Breast epithelium (tissue), 4 donors: ENCODE data around the gene PRR5L. TPM values are rescaled to one million over a fixed set of nuclear protein-coding genes. Genes with fewer than 3 reads are reported as not detected.

ENCODE experiments used
- DNase-seq, 2 donors: peaks; one replicate each; pipeline ENCODE4 v3.0.0-alpha.2; 2019; ENCODE audit warnings: low spot score in 2 of 2
- H3K27ac ChIP-seq, 2 donors: fragments of 200-600 bp; sonication (generic) in 1 of 2; one replicate each; pipeline ENCODE4 v1.5.1; 2016 to 2019; ENCODE audit warnings: mild to moderate bottlenecking in 1 of 2
- H3K27me3 ChIP-seq, 2 donors: fragments of 200-600 bp; sonication (generic) in 1 of 2; one replicate each; pipeline versions ENCODE4 v1.5.1 to v1.6.0; 2017 to 2019; ENCODE audit warnings: control low read depth in 1 of 2, mild to moderate bottlenecking in 1 of 2
- H3K36me3 ChIP-seq: fragments of 200-600 bp; one replicate; pipeline ENCODE4 v1.5.1; 2019
- H3K4me1 ChIP-seq, 2 donors: fragments of 200-600 bp; sonication (generic); one replicate each; pipeline ENCODE4 v1.5.1; 2016 to 2019; ENCODE audit warnings: control low read depth in 1 of 2
- H3K4me3 ChIP-seq, 3 donors: fragments of 200-600 bp; sonication (generic); 1 replicate in 2 of 3; 2 replicates in 1 of 3; pipeline ENCODE4 v1.5.1; 2016 to 2019; ENCODE audit warnings: mild to moderate bottlenecking in 3 of 3, moderate library complexity in 2 of 3
- H3K9me3 ChIP-seq, 2 donors: fragments of 200-600 bp; sonication (generic) in 1 of 2; one replicate each; pipeline ENCODE4 v1.5.1; 2016 to 2019; ENCODE audit warnings: control low read depth in 1 of 2
- CTCF ChIP-seq, 3 donors: fragments of 450-650 bp; IDR thresholded peaks; one replicate each; pipeline ENCODE4 v1.5.1; 2016 to 2017; ENCODE audit warnings: antibody characterized with exemption in 3 of 3, mild to moderate bottlenecking in 3 of 3, moderate library complexity in 3 of 3
- POLR2A ChIP-seq: fragments of 450-650 bp; IDR thresholded peaks from one replicate; pipeline ENCODE4 v1.6.1; 2016; ENCODE audit warnings: antibody characterized with exemption, mild to moderate bottlenecking, moderate library complexity
- POLR2AphosphoS5 ChIP-seq, 3 donors: sonication (generic); formaldehyde crosslinking; IDR thresholded peaks; one replicate each; pipeline ENCODE4 v1.6.1; 2017; ENCODE audit warnings: antibody characterized with exemption in 3 of 3
- intact Hi-C: fragments of 100-400 bp; cut with DNase I; formaldehyde crosslinking; loops from one replicate; pipeline ENCODE4 v1.15.1; 2023; ENCODE audit warnings: low total_unique reads
- total RNA-seq, 3 donors: library from RNA; depleted of rRNA; stranded (reverse); fragments of >200 nt; gene quantifications; one replicate each; pipeline ENCODE4 v1.1.0, GENCODE V29; 2016

The PRR5L gene
- total RNA-seq, 3 donors from 2014 or later = 5.6 to 16.1 (median 16.0) TPM

GRCh38 chr11:36357831-36358230 is 61.7 kb downstream of the PRR5L start:
- TF ChIP-seq POLR2A (no peak), CTCF (IDR thresholded peaks at IDR 0.05) (no peak), POLR2AphosphoS5 (IDR thresholded peaks at IDR 0.05) (no peak)
- Histone ChIP-seq H3K4me1 (no peaks in the 10 kb centered on the region), H3K27me3 (no peaks in the 10 kb centered on the region), H3K27ac (no peak overlapping the region), H3K36me3 (no peaks in the 10 kb centered on the region), H3K4me3 (no peak overlapping the region), H3K9me3 (no peaks in the 10 kb centered on the region)
- DNase-seq = no peak
- intact Hi-C loops = no loop called here

GRCh38 chr11:36358436-36358835 is 62.3 kb downstream of the PRR5L start:
- H3K27me3 ChIP-seq = no peaks in the 10 kb centered on the region
- no peaks in the 10 kb centered on the region for H3K36me3 ChIP-seq
- H3K9me3 ChIP-seq = no peaks in the 10 kb centered on the region
- no peak overlapping the region for H3K4me3 ChIP-seq
- no peak for DNase-seq
- TF ChIP-seq POLR2A (no peak), POLR2AphosphoS5 (IDR thresholded peaks at IDR 0.05) (no peak), CTCF (IDR thresholded peaks at IDR 0.05) (no peak)
- H3K27ac ChIP-seq = no peak overlapping the region
- H3K4me1 ChIP-seq = no peaks in the 10 kb centered on the region
- intact Hi-C loops = no loop called here

GRCh38 chr11:36360318-36360717 is 64.2 kb downstream of the PRR5L start:
- H3K27ac ChIP-seq = no peak overlapping the region
- TF ChIP-seq POLR2A (no peak), POLR2AphosphoS5 (IDR thresholded peaks at IDR 0.05) (no peak), CTCF (IDR thresholded peaks at IDR 0.05) (no peak)
- no peak for DNase-seq
- no peaks in the 10 kb centered on the region for H3K9me3 ChIP-seq
- no peaks in the 10 kb centered on the region for H3K36me3 ChIP-seq
- no peak overlapping the region for H3K4me3 ChIP-seq
- intact Hi-C loops = no loop called here
- no peaks in the 10 kb centered on the region for H3K4me1 ChIP-seq
- H3K27me3 ChIP-seq = no peaks in the 10 kb centered on the region

GRCh38 chr11:36360826-36361415 is 64.8 kb downstream of the PRR5L start:
- Histone ChIP-seq H3K9me3 (no peaks in the 10 kb centered on the region), H3K4me3 (no peak overlapping the region), H3K27ac (no peak overlapping the region), H3K36me3 (no peaks in the 10 kb centered on the region), H3K27me3 (no peaks in the 10 kb centered on the region), H3K4me1 (no peaks in the 10 kb centered on the region)
- TF ChIP-seq POLR2A (no peak), CTCF (IDR thresholded peaks at IDR 0.05) (no peak), POLR2AphosphoS5 (IDR thresholded peaks at IDR 0.05) (no peak)
- intact Hi-C loops = no loop called here
- DNase-seq = no peak

GRCh38 chr11:36361472-36361871 is 65.4 kb downstream of the PRR5L start:
- no peaks in the 10 kb centered on the region for H3K36me3 ChIP-seq
- no peaks in the 10 kb centered on the region for H3K4me1 ChIP-seq
- TF ChIP-seq POLR2AphosphoS5 (IDR thresholded peaks at IDR 0.05) (no peak), CTCF (IDR thresholded peaks at IDR 0.05) (no peak), POLR2A (no peak)
- H3K27me3 ChIP-seq = no peaks in the 10 kb centered on the region
- peak overlapping the region in 1 of 3 donors; percentile 1 for H3K4me3 ChIP-seq
- no peak for DNase-seq
- H3K27ac ChIP-seq = no peak overlapping the region
- intact Hi-C loops = no loop called here
- H3K9me3 ChIP-seq = no peaks in the 10 kb centered on the region
